Sciatic nerve (tissue), 2 donors: ENCODE results near the gene TWF2. TPM values are rescaled to one million over a fixed set of nuclear protein-coding genes. Genes with fewer than 3 reads are reported as not detected.
A peak's percentile ranks its signal among the peaks of the same experiment; 100 is the strongest.

ENCODE experiments used
- ATAC-seq: fragments of 200-7000 bp; cut with Tn5 transposase; one replicate; pipeline ENCODE4 v1.9.1; 2020; ENCODE audit warnings: mild to moderate bottlenecking, moderate library complexity
- DNase-seq: peaks from one replicate; pipeline ENCODE4 v3.0.0-alpha.2; 2020; ENCODE audit warnings: low spot score
- intact Hi-C: fragments of 100-400 bp; cut with DNase I; formaldehyde crosslinking; loops from one replicate; pipeline ENCODE4 v1.14.2; 2022
- total RNA-seq: library from RNA; stranded (reverse); fragmentation: NEBNext Ultra II Directional; extraction: Animal tissue kit (Norgen Biotek cat#: 25700); gene quantifications from one replicate; pipeline ENCODE4 v1.2.1, GENCODE V29; 2021
- donor health status: DM: no; HTN: no; CAD: no.
- donor health status: DM: no; HTN: no; CAD: no.

The TWF2 gene
- total RNA-seq, 1 donor from 2014 or later = 39.8 TPM

GRCh38 chr3:52215351-52215750, 23.6 kb downstream of the TWF2 start:
- intact Hi-C loops = no loop called here
- ATAC-seq = no peak
- DNase-seq = no peak

GRCh38 chr3:52213901-52214300, 25.1 kb downstream of the TWF2 start:
- no peak for DNase-seq
- no peak for ATAC-seq
- intact Hi-C loops = no loop called here

GRCh38 chr3:52213005-52213404, 26.0 kb downstream of the TWF2 start:
- no peak for ATAC-seq
- intact Hi-C loops = no loop called here

GRCh38 chr3:52211268-52211891, 27.6 kb downstream of the TWF2 start:
- no peak for DNase-seq
- intact Hi-C loops = no loop called here
- no peak for ATAC-seq

More at GRCh38 chr3:52213005-52213404, 26.0 kb downstream of the TWF2 start:
- no peak for DNase-seq

GRCh38 chr3:52210550-52211046, 28.4 kb downstream of the TWF2 start:
- DNase-seq (no peak), ATAC-seq (peak; percentile 33)

GRCh38 chr3:52210037-52210436, 28.9 kb downstream of the TWF2 start:
- DNase-seq (no peak), ATAC-seq (no peak)
- intact Hi-C loops = no loop called here

More at GRCh38 chr3:52210550-52211046, 28.4 kb downstream of the TWF2 start:
- intact Hi-C loops = no loop called here

- DNase-seq (no peak), ATAC-seq (no peak)
- intact Hi-C loops = no loop called here
Observed at GRCh38 chr3:52208556-52208955, 30.4 kb downstream of the TWF2 start.

- DNase-seq = no peak
- intact Hi-C loops = no loop called here
- no peak for ATAC-seq
Observed at GRCh38 chr3:52205727-52206372, 33.1 kb downstream of the TWF2 start.

GRCh38 chr3:52204337-52205073, 34.5 kb downstream of the TWF2 start:
- intact Hi-C loops = no loop called here
- DNase-seq = no peak
- no peak for ATAC-seq

GRCh38 chr3:52203701-52204100, 35.3 kb downstream of the TWF2 start:
- ATAC-seq (no peak), DNase-seq (no peak)
- intact Hi-C loops = no loop called here

- intact Hi-C loops = no loop called here
- DNase-seq (no peak), ATAC-seq (no peak)
Observed at GRCh38 chr3:52202384-52203077, 36.4 kb downstream of the TWF2 start.

GRCh38 chr3:52200981-52201679, 37.8 kb downstream of the TWF2 start:
- intact Hi-C loops = no loop called here
- no peak for DNase-seq
- ATAC-seq = no peak

- no peak for ATAC-seq
- intact Hi-C loops = no loop called here
- no peak for DNase-seq
Observed at GRCh38 chr3:52198643-52199608, 40.0 kb downstream of the TWF2 start.

- DNase-seq (peak; percentile 96), ATAC-seq (peak; percentile 91)
- intact Hi-C loops = no loop called here
Observed at GRCh38 chr3:52197842-52198625, 40.9 kb downstream of the TWF2 start, which contains the start of gene ALAS1. Gene ALAS1, plus strand, starts transcription at chr3:52198160. Its CDS starts 1,082 bp downstream, at chr3:52199242.

- ATAC-seq (peak; percentile 10), DNase-seq (no peak)
- intact Hi-C loops = no loop called here
Observed at GRCh38 chr3:52197499-52197841, 41.5 kb downstream of the TWF2 start.

- ATAC-seq (peak; percentile 24), DNase-seq (no peak)
- intact Hi-C loops = no loop called here
Observed at GRCh38 chr3:52196977-52197376, 42.0 kb downstream of the TWF2 start.

- intact Hi-C loops = no loop called here
Observed at GRCh38 chr3:52195823-52196331, 43.1 kb downstream of the TWF2 start.

More at GRCh38 chr3:52195823-52196331, 43.1 kb downstream of the TWF2 start:
- DNase-seq (no peak), ATAC-seq (peak; percentile 59)
